Measurements from ENCODE around the gene PIKFYVE.

The PIKFYVE gene

GRCh38 chr2:208318127-208318526, 52.1 kb downstream of the PIKFYVE start:
- TF ChIP-seq NFIC (IDR thresholded peaks at IDR 0.05) (no peak), ZBTB7A (IDR thresholded peaks at IDR 0.05; ENCODE audit: low read depth) (no peak)

DNA sequence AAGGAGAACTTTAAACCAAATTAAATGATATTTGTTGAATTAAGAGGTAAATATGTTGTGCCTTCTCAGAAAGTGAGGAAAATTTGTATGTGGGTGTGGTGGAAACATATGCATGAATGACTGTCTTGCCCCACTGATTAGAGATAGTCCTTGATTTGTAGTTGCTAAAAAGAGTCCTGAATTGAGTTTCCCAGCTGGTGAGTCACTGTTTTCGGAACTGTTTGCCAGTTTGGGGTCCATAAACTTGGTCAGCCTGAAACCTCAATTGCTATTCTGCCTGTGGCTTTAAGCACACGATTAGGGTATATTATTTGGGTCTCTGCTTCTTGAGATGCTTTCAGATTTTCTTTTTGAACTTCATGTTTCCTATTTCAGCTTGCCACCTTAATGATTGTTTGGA, 53.3 kb downstream of the PIKFYVE start:
- TF ChIP-seq REST (IDR thresholded peaks at IDR 0.05; ENCODE audit: low read depth) (no peak), MAX (IDR thresholded peaks at IDR 0.05) (no peak), EP300 (IDR thresholded peaks at IDR 0.05; ENCODE audit: borderline replicate concordance) (no peak), ZBTB7A (IDR thresholded peaks at IDR 0.05; ENCODE audit: low read depth) (no peak), USF1 (IDR thresholded peaks at IDR 0.05) (no peak), FOXM1 (IDR thresholded peaks at IDR 0.05; ENCODE audit: borderline replicate concordance, low read depth) (no peak), TEAD4 (IDR thresholded peaks at IDR 0.05) (no peak), TCF12 (IDR thresholded peaks at IDR 0.05; ENCODE audit: low read depth) (no peak), EGR1 (IDR thresholded peaks at IDR 0.05) (no peak), RAD21 (IDR thresholded peaks at IDR 0.05; ENCODE audit: low read depth) (no peak), CEBPB (IDR thresholded peaks at IDR 0.05) (no peak), CREB1 (IDR thresholded peaks at IDR 0.05; ENCODE audit: low read depth) (no peak), YY1 (IDR thresholded peaks at IDR 0.05; ENCODE audit: low read depth) (no peak), NFIC (IDR thresholded peaks at IDR 0.05) (no peak), TAF1 (IDR thresholded peaks at IDR 0.05; ENCODE audit: low read depth) (no peak)

GRCh38 chr2:208320686-208321085, 54.6 kb downstream of the PIKFYVE start:
- TF ChIP-seq EP300 (IDR thresholded peaks at IDR 0.05; ENCODE audit: borderline replicate concordance), result no peak
- TF ChIP-seq CREB1 (IDR thresholded peaks at IDR 0.05; ENCODE audit: low read depth), result no peak
- no peak for TF ChIP-seq TCF12 (IDR thresholded peaks at IDR 0.05; ENCODE audit: low read depth)
- no peak for TF ChIP-seq YY1 (IDR thresholded peaks at IDR 0.05; ENCODE audit: low read depth)
- no peak for TF ChIP-seq CEBPB (IDR thresholded peaks at IDR 0.05)
- TF ChIP-seq MAX (IDR thresholded peaks at IDR 0.05), result no peak
- no peak for TF ChIP-seq NFIC (IDR thresholded peaks at IDR 0.05)

GRCh38 chr2:208326016-208326415, 60.0 kb downstream of the PIKFYVE start:
- TF ChIP-seq CREB1 (IDR thresholded peaks at IDR 0.05; ENCODE audit: low read depth) (no peak), CEBPB (IDR thresholded peaks at IDR 0.05) (no peak), RAD21 (IDR thresholded peaks at IDR 0.05; ENCODE audit: low read depth) (no peak), MAX (IDR thresholded peaks at IDR 0.05) (no peak), NFIC (IDR thresholded peaks at IDR 0.05) (no peak), TAF1 (IDR thresholded peaks at IDR 0.05; ENCODE audit: low read depth) (no peak), EP300 (IDR thresholded peaks at IDR 0.05; ENCODE audit: borderline replicate concordance) (no peak), FOXM1 (IDR thresholded peaks at IDR 0.05; ENCODE audit: borderline replicate concordance, low read depth) (no peak), ZBTB7A (IDR thresholded peaks at IDR 0.05; ENCODE audit: low read depth) (no peak), EGR1 (IDR thresholded peaks at IDR 0.05) (no peak), TCF12 (IDR thresholded peaks at IDR 0.05; ENCODE audit: low read depth) (no peak), YY1 (IDR thresholded peaks at IDR 0.05; ENCODE audit: low read depth) (no peak), USF1 (IDR thresholded peaks at IDR 0.05) (no peak), TEAD4 (IDR thresholded peaks at IDR 0.05) (no peak), REST (IDR thresholded peaks at IDR 0.05; ENCODE audit: low read depth) (no peak)

- no peak for TF ChIP-seq EGR1 (IDR thresholded peaks at IDR 0.05)
- TF ChIP-seq TCF12 (IDR thresholded peaks at IDR 0.05; ENCODE audit: low read depth), result no peak
- no peak for TF ChIP-seq CEBPB (IDR thresholded peaks at IDR 0.05)
- TF ChIP-seq TEAD4 (IDR thresholded peaks at IDR 0.05), result no peak
- TF ChIP-seq USF1 (IDR thresholded peaks at IDR 0.05), result no peak
- TF ChIP-seq FOXM1 (IDR thresholded peaks at IDR 0.05; ENCODE audit: borderline replicate concordance, low read depth), result no peak
- TF ChIP-seq TAF1 (IDR thresholded peaks at IDR 0.05; ENCODE audit: low read depth), result no peak
- TF ChIP-seq RAD21 (IDR thresholded peaks at IDR 0.05; ENCODE audit: low read depth), result no peak
- no peak for TF ChIP-seq CREB1 (IDR thresholded peaks at IDR 0.05; ENCODE audit: low read depth)
- no peak for TF ChIP-seq EP300 (IDR thresholded peaks at IDR 0.05; ENCODE audit: borderline replicate concordance)
- no peak for TF ChIP-seq YY1 (IDR thresholded peaks at IDR 0.05; ENCODE audit: low read depth)
- no peak for TF ChIP-seq MAX (IDR thresholded peaks at IDR 0.05)
- TF ChIP-seq ZBTB7A (IDR thresholded peaks at IDR 0.05; ENCODE audit: low read depth), result no peak
- no peak for TF ChIP-seq NFIC (IDR thresholded peaks at IDR 0.05)
These were observed 63.4 kb downstream of the PIKFYVE start for GRCh38 chr2:208329485-208329884.

Measured in Ishikawa (cell line).